Measurements from ENCODE around the gene SERPINA6.
"Not testable (repeated sequence)": the region's sequence is repeated elsewhere in the genome, so short reads cannot be mapped to it uniquely, and the experiment has no call there.

The SERPINA6 gene

DNA sequence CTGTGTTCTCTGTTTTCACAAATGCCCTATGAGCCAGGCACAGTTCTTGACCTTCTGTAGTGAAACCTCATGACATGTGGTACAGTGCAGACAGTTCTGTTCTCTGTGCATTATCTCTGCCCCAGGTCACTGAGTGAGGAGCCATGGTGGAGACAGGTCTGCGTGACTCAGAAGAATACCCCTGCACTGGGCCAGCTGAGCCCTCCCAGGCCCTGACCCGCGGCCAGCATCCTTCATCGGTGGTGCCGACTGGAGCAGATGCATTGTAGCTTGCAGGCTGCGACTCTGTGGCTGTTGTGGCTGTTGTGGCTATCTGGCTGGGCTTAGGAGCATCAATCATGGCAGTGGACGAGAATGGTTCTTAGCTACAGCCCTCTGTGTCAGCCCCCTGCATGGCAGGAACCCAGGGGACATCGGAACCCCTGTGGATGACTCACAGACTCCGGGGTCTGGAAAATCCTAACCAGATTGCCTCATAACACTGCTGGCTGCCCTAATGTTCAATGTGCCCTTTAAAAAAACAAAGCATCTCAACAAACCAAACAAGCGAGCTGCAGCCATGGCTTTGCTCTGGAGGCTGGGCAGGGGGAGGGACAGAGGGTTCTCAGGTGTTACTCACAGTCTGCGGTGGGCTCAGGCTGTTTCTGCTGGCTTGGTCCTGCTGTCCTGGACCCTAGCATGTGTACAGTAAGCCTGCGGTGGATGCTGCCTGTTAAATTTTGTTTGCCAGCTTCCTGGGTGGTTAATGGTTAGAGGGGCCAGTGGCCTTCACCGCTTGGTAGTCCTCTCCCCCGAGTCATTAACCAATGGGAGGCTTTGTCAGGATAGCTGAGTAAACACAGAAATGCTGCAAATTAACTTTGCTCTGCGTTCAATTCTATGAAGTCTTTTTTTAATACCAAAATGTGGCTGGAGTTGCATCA lies at the start of gene SERPINA6:
Gene SERPINA6 (minus strand): TSS at position 689 of the 923 bp plus-strand sequence. CDS start 8,688 bp downstream, outside the sequence.
- DNase-seq (ENCODE audit: low spot score), result no peak

DNA sequence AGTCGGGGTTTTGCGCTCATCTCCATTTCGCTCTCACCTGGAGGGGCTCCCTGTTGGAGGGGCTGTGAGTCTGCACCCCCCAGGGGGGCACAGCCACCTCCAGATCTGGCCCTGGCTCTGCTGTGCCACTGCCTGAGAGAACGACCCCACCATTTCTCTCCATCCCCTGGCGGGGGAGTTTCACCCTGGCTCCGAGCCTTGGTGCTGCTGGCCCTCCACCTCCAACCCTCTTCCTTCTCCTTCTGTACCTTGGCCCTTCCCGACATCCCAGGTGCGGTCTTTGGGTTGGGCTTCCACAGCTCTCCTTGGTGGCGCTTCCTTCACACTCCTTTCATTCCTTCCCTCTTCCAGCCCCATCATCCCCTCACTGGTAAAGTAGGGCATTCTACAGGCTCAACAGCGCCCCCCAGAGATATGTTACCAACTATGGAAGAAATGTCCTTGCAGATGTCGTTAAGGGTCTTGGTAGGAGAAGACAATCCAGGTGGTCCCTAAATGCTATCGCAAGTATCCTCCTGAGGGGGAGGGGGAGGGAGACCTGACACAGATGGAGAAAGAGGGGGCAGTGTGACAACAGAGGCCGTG lies 49.0 kb upstream of the SERPINA6 start:
- no peak for DNase-seq (ENCODE audit: low spot score)

- no peak for DNase-seq (ENCODE audit: low spot score)
These were observed 47.4 kb upstream of the SERPINA6 start for GRCh38 chr14:94370524-94370910.

- not testable (repeated sequence) for DNase-seq (ENCODE audit: low spot score)
These were observed 46.8 kb upstream of the SERPINA6 start for GRCh38 chr14:94369766-94370523.

GRCh38 chr14:94368956-94369355 lies 45.8 kb upstream of the SERPINA6 start:
- DNase-seq (ENCODE audit: low spot score), result no peak

- no peak for DNase-seq (ENCODE audit: low spot score)
These were observed 45.1 kb upstream of the SERPINA6 start for GRCh38 chr14:94368243-94368590.

DNA sequence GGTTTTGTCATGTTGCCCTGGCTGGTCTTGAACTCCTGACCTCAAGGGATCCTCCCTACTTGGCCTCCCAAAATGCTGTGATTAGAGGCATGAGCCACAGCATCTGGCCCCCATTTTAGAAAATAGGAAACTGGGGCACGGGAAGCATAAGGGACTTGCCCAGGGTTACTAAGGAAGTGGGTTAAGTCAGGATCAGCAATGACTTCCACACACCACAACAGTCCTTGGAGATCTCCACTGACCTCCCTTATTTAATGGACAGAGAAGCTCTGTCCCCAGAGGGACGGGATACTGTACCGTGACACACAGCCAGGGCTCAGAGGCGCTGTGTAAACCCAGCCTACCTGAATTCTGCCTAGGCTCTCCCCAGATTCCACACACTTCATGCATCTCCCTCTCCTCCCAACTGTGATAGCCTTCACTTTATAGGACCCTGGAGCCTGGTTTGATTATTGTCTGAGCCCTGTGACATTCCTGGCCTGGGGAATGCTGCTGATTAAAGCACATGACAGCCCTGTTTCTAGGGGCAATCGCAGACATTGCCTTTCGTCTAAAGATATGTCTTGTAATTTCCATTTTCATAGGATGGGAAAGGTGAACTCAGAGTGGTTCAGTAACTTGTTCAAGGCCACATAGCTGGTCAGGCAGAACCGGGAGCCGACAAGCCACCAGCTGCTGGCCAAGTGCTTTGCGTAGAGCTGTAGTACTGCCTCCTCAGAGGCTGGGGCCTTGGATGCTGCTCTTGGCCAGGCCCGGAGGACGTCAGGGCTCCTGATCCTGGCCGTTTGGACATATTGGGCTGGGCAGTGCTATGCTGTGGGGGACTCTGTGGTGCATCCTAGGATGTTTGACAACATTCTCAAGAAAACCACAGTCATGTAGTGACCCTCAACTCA lies 44.5 kb upstream of the SERPINA6 start:
- DNase-seq (ENCODE audit: low spot score), result no peak

DNA sequence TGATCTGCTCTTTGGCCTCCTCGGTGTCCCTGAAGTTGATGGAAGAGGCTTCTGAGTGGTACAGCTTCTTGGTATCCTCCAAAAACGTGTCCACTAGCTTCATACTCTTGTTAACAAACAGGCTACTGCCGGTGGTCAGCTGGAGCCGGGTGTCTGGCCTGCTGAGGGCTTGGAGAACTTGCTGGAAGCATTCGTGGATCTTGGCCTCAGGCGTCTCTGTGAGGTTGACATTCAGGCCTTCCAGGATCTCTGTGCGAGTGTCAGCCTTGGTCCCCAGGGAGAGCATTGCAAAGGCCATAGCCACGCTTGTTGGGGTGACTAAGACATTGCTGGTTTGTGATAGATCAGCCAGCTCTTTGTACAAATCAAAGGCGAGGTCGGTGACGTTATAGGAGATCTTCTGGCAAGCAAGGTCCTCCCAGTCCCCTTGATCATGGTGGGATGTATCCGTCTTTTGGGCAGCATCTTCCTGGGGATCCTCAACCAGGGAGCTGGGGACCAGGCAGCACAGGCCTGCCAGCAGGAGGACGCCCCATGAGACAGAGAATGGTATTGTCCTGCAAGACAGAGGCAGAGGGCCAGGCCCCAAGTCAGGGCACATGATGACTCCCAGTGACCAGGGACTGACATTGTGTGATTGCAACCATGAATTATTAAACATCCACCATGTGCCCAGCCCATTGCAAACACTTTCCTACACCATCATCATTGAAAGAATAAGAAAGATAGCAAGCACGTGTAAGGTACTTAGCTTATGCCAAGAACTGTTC lies 43.2 kb upstream of the SERPINA6 start, which contains the start of gene SERPINA2:
Gene SERPINA2 (minus strand): TSS at position 553 of the 770 bp plus-strand sequence.
- DNase-seq (ENCODE audit: low spot score), result no peak

DNA sequence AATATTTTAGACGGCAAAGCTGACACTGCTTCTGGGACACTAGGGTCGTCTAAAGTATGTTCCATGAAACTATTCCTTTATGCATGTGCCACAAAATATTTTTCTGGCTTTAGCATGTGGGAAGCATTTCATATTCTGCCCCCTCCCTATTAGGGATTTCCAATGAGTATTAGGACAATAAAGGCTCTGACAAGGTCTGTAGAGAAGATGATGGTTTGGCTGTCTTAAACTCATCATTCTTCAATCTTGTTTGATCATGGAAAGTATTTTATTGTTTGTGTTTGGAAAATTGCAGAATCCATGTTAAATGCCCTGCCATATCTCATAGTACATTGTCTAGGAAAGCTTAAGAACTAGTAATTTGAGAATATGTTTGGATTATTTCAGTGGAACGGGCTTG lies 42.5 kb upstream of the SERPINA6 start:
- no peak for DNase-seq (ENCODE audit: low spot score)

- no peak for DNase-seq (ENCODE audit: low spot score)
These were observed 41.8 kb upstream of the SERPINA6 start for GRCh38 chr14:94364964-94365363.

GRCh38 chr14:94364037-94364436 lies 40.9 kb upstream of the SERPINA6 start:
- DNase-seq (ENCODE audit: low spot score), result no peak

DNA sequence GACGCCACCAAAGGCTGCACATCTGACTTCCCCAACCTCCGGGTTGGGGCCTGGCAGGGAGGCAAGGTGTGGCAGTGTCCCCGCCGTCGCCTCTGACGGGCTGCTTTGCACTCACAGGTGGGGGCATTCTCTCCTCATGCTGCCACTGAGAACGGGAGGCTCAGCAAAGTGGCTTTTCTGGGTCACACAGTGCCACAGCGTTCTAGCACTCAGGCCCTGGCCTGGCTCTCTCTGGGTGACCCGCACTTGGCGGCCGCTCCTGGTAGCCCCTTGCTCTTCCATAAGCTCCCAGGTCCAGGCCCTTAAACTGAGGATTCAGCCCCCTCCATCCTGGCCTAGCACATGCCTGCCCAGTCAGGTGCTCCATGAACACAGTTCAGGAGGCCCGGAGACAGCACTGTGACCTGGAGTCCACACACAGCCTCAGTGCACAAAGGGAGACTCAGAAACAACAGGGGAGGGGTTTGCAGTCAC lies 40.1 kb upstream of the SERPINA6 start:
- DNase-seq (ENCODE audit: low spot score), result no peak

DNA sequence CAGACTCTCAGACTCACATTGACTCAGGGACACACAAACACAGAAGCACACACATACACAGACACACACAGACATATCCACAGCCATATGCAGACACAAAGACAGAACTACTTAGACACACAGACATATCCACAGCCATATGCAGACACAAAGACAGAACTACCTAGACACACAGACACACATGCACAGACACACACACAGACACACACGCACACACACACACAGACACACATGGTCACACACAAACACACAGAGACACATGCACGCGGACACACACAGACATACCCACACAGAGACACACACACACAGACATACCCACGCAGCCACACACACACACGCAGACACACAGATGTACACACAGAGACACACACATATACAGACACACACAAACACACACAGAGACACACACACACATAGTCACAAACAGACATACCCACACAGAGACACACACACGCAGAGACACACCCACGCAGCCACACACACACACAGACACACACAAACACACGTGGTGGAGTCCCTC lies 39.5 kb upstream of the SERPINA6 start:
- no peak for DNase-seq (ENCODE audit: low spot score)

DNA sequence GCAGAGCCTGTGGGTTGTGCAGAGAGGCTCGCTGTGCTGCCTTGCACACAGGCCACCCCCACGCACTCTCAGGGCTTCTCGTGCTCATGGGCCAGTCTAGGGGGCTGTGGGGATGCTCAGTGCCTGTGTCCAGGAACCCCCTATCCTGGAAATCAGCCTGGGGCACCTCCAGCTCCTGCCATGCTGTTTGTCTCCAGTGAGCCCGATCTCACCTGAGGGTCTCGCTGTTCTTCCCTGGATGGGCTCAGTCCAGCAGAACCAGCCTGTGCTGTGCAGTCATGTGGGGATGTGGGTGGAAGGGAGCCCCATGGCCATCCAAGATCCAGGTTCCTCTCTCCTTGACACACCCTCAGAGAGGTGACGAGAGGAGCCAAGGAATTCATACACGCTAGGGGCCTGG lies 38.5 kb upstream of the SERPINA6 start:
- no peak for DNase-seq (ENCODE audit: low spot score)

GRCh38 chr14:94360945-94361565 lies 37.9 kb upstream of the SERPINA6 start:
- no peak for DNase-seq (ENCODE audit: low spot score)

DNA sequence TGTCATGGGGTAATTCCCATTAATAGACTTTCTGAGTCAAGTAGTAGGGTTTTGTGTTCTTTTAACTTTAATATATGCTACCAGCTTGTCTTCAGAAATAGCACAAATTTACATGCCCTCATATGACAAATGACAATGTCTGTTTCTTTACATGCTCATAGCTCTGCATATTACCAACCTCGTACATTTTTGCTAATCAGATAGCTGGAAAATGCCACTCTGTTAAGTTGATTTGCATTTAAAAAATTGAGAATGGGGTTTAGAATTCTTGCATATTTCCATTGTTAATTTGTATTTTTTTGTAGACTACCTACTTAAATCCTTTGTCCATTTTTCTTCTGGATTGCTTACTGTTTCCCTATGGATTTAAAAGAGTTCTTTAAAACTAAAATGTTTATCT lies 34.0 kb upstream of the SERPINA6 start:
- no peak for DNase-seq (ENCODE audit: low spot score)

GRCh38 chr14:94356379-94357056 lies 33.4 kb upstream of the SERPINA6 start:
- no peak for DNase-seq (ENCODE audit: low spot score)

DNA sequence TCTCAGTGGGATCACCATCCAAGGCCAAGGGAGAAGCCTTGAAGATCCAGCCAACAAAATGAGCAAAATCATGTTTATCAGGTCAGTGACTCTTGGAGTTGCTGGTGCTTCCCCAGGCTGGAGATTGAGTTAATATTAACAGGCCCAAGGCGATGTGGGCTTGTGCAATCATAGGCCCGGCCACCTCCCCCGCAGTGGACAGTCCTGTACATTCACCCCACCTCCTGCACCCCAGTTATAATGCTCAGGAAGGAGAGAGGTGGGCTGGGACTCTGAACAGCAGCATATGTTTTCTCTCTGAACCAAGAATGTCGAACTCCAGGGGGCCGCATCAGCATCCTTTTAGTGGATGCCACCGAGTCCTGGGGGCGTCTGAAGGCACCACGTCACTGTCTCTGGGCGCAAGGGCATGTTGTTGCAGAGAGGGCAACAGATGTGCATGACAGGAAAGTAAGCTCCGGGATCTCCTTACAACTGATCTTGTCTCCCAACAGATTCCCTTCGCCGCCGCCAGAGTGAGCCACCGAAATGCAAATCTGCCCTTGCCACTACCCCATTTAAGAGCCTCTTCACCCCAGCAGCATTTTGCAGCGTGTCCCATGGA lies 32.2 kb upstream of the SERPINA6 start:
- no peak for DNase-seq (ENCODE audit: low spot score)

GRCh38 chr14:94354638-94355185 lies 31.6 kb upstream of the SERPINA6 start:
- DNase-seq (ENCODE audit: low spot score), result no peak
